ENCODE measurements around the gene ZNF225. TPM values are rescaled to one million over a fixed set of nuclear protein-coding genes. Genes with fewer than 3 reads are reported as not detected.

The ZNF225 gene
- total RNA-seq, 4 donors from 2014 or later: 1.8 to 10.1 (median 4.6) TPM

DNA sequence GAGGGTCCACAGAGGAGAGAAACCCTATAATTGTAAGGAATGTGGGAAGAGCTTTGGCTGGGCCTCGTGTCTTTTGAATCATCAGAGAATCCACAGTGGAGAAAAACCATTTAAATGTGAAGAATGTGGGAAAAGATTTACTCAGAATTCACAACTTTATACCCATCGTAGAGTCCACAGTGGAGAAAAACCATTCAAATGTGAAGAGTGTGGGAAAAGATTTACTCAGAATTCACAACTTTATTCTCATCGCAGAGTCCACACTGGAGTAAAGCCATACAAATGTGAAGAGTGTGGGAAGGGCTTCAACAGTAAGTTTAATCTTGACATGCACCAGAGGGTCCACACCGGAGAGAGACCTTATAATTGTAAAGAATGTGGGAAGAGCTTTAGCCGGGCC is 18.8 kb downstream of the ZNF225 start:
- Histone ChIP-seq H3K36me3 (peaks cover 1 to 78% (median 36%) of the 10 kb centered on the region in 3 donors), H3K4me3 (no peak overlapping the region), H3K27ac (no peak overlapping the region), H3K4me1 (no peaks in the 10 kb centered on the region), H3K27me3 (no peaks in the 10 kb centered on the region), H3K9me3 (peaks cover 0 to 92% (median 30%) of the 10 kb centered on the region in 4 donors)
- no peak for TF ChIP-seq EP300 (IDR thresholded peaks at IDR 0.05)
- TF ChIP-seq, protein P1, sequence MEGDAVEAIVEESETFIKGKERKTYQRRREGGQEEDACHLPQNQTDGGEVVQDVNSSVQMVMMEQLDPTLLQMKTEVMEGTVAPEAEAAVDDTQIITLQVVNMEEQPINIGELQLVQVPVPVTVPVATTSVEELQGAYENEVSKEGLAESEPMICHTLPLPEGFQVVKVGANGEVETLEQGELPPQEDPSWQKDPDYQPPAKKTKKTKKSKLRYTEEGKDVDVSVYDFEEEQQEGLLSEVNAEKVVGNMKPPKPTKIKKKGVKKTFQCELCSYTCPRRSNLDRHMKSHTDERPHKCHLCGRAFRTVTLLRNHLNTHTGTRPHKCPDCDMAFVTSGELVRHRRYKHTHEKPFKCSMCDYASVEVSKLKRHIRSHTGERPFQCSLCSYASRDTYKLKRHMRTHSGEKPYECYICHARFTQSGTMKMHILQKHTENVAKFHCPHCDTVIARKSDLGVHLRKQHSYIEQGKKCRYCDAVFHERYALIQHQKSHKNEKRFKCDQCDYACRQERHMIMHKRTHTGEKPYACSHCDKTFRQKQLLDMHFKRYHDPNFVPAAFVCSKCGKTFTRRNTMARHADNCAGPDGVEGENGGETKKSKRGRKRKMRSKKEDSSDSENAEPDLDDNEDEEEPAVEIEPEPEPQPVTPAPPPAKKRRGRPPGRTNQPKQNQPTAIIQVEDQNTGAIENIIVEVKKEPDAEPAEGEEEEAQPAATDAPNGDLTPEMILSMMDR (IDR thresholded peaks at IDR 0.05): no peak
- TF ChIP-seq POLR2A (IDR thresholded peaks at IDR 0.05): no peak
- DNase-seq (ENCODE audit: low spot score in 2 of 2): no peak
- whole genome bisulfite sequencing, 2 donors: 91 to 95% methylated on average over 5 of the region's 5 CpGs

DNA sequence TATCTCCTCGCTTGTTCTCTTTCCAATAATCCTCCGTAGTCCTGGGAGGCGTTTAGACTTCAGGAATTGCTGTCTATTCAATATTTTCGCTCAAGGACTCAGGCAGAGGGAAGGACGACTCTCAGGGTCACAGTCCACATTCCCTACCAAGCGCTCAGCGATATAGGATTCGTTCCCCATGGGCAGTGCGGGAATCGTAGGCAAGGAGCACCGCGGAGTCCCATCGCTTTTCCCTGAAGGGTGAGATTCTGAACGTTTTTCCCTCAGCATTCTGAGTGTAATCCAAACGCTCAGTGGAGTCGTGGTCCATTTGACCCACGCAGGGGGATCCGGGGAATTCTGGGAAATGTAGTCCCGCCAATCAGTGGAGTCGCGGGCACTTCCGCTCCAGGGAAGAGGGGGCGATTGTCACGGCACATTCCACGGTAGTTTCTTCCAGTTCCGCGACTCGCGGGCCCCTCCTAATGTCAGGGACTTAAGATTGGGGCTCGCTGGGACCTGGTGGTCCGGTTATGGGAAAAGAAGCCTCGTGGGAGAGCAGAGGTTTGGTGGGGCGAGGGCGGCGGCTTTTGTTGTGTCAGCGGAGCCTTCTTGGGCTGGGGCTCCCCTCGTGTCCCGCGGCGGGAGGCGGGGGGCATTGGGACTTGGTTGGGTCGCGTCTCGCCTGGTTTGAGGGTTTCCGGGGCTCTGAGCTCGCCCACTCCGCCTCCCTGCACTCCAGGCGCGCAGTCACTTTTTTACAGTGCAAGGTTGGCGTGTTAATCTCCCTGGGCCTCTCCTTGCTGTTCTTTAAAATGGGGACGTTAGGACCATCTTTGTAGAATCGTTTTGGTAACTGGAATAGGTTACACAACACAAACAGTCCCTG is 28.2 kb downstream of the ZNF225 start, which contains the start of gene ZNF234:
ZNF234 (plus strand) TSS at position 364 of the 868 bp plus-strand sequence. CDS start 3,079 bp downstream, outside the sequence.
- peak; percentile 40 to 79 for DNase-seq (ENCODE audit: low spot score in 2 of 2)

DNA sequence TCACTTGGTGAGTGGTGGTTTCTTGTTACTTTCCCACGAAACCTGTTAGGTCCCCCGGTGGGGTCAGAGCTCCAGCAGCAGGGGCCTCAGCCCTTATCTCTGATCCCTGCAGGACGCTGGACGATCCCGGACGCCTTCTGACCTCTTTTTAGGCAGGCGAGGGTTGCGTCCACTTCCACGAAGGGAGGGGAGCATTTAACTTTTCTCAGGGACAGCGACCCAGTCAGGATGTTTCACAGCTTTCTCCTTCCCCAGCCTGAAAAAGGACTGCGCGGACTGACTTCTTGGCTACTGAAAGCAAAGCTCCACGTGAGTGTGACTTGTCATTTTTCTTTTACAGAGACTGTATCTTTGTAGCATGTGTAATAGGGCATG is 28.8 kb downstream of the ZNF225 start:
- Histone ChIP-seq H3K9me3 (peaks cover 0 to 5% (median 0%) of the 10 kb centered on the region in 4 donors), H3K4me3 (peak overlapping the region; percentile 68 to 92 (median 86)), H3K27me3 (no peaks in the 10 kb centered on the region), H3K36me3 (peaks cover 0 to 38% (median 3%) of the 10 kb centered on the region in 3 donors), H3K4me1 (peaks cover 0 to 20% (median 8%) of the 10 kb centered on the region in 4 donors), H3K27ac (peak overlapping the region in 3 of 4 donors; percentile 81 to 84 (median 82))
- 2 to 7% methylated on average over 13 of the region's 13 CpGs for WGBS, 2 donors
- TF ChIP-seq POLR2A (IDR thresholded peaks at IDR 0.05) (no peak), EP300 (IDR thresholded peaks at IDR 0.05) (no peak)
- TF ChIP-seq, protein P1 (IDR thresholded peaks at IDR 0.05): no peak
- DNase-seq (ENCODE audit: low spot score in 2 of 2): no peak

More for the DNA sequence above, 28.2 kb downstream of the ZNF225 start, which contains the start of gene ZNF234:
- TF ChIP-seq POLR2A (IDR thresholded peaks at IDR 0.05) (no peak), EP300 (IDR thresholded peaks at IDR 0.05) (peak in 1 of 2 donors; percentile 67)
- H3K4me3 ChIP-seq: peak within 1 kb of the TSS; percentile 68 to 92 (median 86)
- WGBS, 2 donors: 0 to 1% methylated on average over 41 to 48 of the region's 52 CpGs
- H3K27ac ChIP-seq: peak within 1 kb of the TSS; percentile 57 to 84 (median 82)
- H3K36me3 ChIP-seq: peaks cover 0 to 31% (median 3%) of the 10 kb centered on the region in 3 donors
- peaks cover 0 to 5% (median 0%) of the 10 kb centered on the region in 4 donors for H3K9me3 ChIP-seq
- H3K27me3 ChIP-seq: no peaks in the 10 kb centered on the region
- H3K4me1 ChIP-seq: peaks cover 0 to 20% (median 8%) of the 10 kb centered on the region in 4 donors

DNA sequence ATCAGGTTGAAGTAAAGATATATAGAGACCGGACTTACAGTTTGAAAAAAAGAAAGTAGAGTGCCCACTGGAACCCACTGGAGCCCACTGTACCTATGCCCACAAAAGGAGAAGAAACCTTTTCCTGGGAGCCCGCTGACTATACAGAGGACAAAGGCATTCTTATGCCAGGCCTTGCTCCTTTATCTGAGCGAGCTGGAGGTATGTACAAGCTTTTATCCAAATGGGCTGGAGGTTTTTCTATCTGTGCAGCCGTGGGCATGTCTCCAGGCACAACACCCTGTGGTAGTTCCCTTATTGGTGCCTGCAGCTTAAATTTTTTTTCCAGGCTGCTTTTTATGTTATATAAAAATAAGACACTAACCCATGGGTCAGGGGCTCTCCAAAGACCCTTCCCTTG is 36.6 kb downstream of the ZNF225 start:
- Histone ChIP-seq H3K27ac (no peak overlapping the region), H3K36me3 (peaks cover 12 to 100% (median 51%) of the 10 kb centered on the region in 3 donors), H3K27me3 (no peaks in the 10 kb centered on the region), H3K4me3 (no peak overlapping the region), H3K4me1 (no peaks in the 10 kb centered on the region), H3K9me3 (peaks cover 0 to 63% (median 17%) of the 10 kb centered on the region in 4 donors)
- DNase-seq (ENCODE audit: low spot score in 2 of 2): no peak
- 92 to 97% methylated on average over 4 of the region's 4 CpGs for WGBS, 2 donors
- TF ChIP-seq EP300 (IDR thresholded peaks at IDR 0.05) (no peak), POLR2A (IDR thresholded peaks at IDR 0.05) (no peak)
- TF ChIP-seq, protein P1 (IDR thresholded peaks at IDR 0.05): no peak

DNA sequence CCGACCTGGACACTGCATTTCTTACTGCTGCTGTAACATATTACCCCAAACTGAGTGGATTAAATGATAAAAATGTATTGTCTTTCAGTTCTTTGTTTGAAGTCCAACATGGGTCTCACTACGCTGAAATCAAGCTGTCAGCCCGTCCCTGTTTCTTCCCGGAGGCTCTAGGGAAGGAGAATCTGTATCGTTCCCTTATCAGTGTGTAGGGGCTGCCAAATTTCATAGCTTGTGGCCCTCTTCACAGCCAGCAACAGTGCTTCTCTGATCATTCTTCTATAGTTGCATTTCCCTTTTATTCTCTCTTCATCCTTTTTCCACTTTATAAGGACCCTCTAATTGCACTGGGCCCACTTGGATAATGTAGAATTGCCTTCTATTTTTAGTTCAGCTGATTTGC is 38.3 kb downstream of the ZNF225 start:
- no peak overlapping the region for H3K4me3 ChIP-seq
- peaks cover 5 to 80% (median 29%) of the 10 kb centered on the region in 4 donors for H3K9me3 ChIP-seq
- DNase-seq (ENCODE audit: low spot score in 2 of 2): no peak
- H3K4me1 ChIP-seq: no peaks in the 10 kb centered on the region
- TF ChIP-seq POLR2A (IDR thresholded peaks at IDR 0.05): no peak
- TF ChIP-seq, protein P1 (IDR thresholded peaks at IDR 0.05): no peak
- peaks cover 17 to 100% (median 60%) of the 10 kb centered on the region in 3 donors for H3K36me3 ChIP-seq
- 96 to 97% methylated on average over 5 of the region's 5 CpGs for WGBS, 2 donors
- no peaks in the 10 kb centered on the region for H3K27me3 ChIP-seq
- H3K27ac ChIP-seq: no peak overlapping the region

Measured in tibial nerve (tissue), 4 donors.